ENCODE measurements around the gene MSRB3.

DNA sequence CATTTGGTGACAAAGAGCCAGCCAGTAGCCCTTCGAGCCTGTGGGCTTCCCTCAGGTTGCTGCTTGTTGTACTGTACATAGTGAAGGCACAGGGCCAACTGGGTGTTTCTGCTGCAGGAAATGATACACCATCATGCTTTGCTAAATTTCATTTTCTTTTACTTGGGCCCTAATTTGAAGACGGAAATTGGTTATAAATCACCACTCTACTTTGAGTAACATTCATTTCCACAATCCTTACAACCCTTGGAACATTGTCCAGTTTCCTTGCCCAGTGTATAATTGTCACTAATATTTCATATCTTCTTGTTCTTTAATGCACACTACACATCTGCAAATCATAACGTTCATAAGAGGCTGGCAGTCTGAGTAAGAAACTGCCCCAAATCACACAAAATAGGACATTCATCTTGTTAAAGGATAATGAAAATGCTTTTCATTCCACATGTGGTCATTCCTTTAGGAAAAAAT lies 30.2 kb downstream of the MSRB3 start:
- TF ChIP-seq, protein P1, sequence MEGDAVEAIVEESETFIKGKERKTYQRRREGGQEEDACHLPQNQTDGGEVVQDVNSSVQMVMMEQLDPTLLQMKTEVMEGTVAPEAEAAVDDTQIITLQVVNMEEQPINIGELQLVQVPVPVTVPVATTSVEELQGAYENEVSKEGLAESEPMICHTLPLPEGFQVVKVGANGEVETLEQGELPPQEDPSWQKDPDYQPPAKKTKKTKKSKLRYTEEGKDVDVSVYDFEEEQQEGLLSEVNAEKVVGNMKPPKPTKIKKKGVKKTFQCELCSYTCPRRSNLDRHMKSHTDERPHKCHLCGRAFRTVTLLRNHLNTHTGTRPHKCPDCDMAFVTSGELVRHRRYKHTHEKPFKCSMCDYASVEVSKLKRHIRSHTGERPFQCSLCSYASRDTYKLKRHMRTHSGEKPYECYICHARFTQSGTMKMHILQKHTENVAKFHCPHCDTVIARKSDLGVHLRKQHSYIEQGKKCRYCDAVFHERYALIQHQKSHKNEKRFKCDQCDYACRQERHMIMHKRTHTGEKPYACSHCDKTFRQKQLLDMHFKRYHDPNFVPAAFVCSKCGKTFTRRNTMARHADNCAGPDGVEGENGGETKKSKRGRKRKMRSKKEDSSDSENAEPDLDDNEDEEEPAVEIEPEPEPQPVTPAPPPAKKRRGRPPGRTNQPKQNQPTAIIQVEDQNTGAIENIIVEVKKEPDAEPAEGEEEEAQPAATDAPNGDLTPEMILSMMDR (conservative IDR thresholded peaks at IDR 0.05; ENCODE audit: low read depth in 2 of 2): no peak
- TF ChIP-seq, protein P2, sequence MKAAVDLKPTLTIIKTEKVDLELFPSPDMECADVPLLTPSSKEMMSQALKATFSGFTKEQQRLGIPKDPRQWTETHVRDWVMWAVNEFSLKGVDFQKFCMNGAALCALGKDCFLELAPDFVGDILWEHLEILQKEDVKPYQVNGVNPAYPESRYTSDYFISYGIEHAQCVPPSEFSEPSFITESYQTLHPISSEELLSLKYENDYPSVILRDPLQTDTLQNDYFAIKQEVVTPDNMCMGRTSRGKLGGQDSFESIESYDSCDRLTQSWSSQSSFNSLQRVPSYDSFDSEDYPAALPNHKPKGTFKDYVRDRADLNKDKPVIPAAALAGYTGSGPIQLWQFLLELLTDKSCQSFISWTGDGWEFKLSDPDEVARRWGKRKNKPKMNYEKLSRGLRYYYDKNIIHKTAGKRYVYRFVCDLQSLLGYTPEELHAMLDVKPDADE (IDR thresholded peaks at IDR 0.05): no peak
- TF ChIP-seq, protein P3, sequence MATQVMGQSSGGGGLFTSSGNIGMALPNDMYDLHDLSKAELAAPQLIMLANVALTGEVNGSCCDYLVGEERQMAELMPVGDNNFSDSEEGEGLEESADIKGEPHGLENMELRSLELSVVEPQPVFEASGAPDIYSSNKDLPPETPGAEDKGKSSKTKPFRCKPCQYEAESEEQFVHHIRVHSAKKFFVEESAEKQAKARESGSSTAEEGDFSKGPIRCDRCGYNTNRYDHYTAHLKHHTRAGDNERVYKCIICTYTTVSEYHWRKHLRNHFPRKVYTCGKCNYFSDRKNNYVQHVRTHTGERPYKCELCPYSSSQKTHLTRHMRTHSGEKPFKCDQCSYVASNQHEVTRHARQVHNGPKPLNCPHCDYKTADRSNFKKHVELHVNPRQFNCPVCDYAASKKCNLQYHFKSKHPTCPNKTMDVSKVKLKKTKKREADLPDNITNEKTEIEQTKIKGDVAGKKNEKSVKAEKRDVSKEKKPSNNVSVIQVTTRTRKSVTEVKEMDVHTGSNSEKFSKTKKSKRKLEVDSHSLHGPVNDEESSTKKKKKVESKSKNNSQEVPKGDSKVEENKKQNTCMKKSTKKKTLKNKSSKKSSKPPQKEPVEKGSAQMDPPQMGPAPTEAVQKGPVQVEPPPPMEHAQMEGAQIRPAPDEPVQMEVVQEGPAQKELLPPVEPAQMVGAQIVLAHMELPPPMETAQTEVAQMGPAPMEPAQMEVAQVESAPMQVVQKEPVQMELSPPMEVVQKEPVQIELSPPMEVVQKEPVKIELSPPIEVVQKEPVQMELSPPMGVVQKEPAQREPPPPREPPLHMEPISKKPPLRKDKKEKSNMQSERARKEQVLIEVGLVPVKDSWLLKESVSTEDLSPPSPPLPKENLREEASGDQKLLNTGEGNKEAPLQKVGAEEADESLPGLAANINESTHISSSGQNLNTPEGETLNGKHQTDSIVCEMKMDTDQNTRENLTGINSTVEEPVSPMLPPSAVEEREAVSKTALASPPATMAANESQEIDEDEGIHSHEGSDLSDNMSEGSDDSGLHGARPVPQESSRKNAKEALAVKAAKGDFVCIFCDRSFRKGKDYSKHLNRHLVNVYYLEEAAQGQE (IDR thresholded peaks at IDR 0.05; ENCODE audit: unreplicated experiment): no peak
- TF ChIP-seq POLR2AphosphoS5 (IDR thresholded peaks at IDR 0.05; ENCODE audit: low read depth) (no peak), JUNB (IDR thresholded peaks at IDR 0.05; ENCODE audit: unreplicated experiment) (no peak), EZH2 (IDR thresholded peaks at IDR 0.05; ENCODE audit: low read depth, unreplicated experiment) (no peak), EZH2phosphoT487 (IDR thresholded peaks at IDR 0.05; ENCODE audit: unreplicated experiment) (no peak), CREB1 (CRISPR knock-in tag; IDR thresholded peaks at IDR 0.05; ENCODE audit: low read depth) (no peak), ZNF331 (CRISPR knock-in tag; IDR thresholded peaks at IDR 0.05; ENCODE audit: low read depth) (no peak), ZNF114 (CRISPR knock-in tag; IDR thresholded peaks at IDR 0.05) (no peak), STAT1 (IDR thresholded peaks at IDR 0.05; ENCODE audit: unreplicated experiment) (no peak), NANOG (IDR thresholded peaks at IDR 0.05; ENCODE audit: borderline replicate concordance) (no peak)
- TF ChIP-seq, protein P4, sequence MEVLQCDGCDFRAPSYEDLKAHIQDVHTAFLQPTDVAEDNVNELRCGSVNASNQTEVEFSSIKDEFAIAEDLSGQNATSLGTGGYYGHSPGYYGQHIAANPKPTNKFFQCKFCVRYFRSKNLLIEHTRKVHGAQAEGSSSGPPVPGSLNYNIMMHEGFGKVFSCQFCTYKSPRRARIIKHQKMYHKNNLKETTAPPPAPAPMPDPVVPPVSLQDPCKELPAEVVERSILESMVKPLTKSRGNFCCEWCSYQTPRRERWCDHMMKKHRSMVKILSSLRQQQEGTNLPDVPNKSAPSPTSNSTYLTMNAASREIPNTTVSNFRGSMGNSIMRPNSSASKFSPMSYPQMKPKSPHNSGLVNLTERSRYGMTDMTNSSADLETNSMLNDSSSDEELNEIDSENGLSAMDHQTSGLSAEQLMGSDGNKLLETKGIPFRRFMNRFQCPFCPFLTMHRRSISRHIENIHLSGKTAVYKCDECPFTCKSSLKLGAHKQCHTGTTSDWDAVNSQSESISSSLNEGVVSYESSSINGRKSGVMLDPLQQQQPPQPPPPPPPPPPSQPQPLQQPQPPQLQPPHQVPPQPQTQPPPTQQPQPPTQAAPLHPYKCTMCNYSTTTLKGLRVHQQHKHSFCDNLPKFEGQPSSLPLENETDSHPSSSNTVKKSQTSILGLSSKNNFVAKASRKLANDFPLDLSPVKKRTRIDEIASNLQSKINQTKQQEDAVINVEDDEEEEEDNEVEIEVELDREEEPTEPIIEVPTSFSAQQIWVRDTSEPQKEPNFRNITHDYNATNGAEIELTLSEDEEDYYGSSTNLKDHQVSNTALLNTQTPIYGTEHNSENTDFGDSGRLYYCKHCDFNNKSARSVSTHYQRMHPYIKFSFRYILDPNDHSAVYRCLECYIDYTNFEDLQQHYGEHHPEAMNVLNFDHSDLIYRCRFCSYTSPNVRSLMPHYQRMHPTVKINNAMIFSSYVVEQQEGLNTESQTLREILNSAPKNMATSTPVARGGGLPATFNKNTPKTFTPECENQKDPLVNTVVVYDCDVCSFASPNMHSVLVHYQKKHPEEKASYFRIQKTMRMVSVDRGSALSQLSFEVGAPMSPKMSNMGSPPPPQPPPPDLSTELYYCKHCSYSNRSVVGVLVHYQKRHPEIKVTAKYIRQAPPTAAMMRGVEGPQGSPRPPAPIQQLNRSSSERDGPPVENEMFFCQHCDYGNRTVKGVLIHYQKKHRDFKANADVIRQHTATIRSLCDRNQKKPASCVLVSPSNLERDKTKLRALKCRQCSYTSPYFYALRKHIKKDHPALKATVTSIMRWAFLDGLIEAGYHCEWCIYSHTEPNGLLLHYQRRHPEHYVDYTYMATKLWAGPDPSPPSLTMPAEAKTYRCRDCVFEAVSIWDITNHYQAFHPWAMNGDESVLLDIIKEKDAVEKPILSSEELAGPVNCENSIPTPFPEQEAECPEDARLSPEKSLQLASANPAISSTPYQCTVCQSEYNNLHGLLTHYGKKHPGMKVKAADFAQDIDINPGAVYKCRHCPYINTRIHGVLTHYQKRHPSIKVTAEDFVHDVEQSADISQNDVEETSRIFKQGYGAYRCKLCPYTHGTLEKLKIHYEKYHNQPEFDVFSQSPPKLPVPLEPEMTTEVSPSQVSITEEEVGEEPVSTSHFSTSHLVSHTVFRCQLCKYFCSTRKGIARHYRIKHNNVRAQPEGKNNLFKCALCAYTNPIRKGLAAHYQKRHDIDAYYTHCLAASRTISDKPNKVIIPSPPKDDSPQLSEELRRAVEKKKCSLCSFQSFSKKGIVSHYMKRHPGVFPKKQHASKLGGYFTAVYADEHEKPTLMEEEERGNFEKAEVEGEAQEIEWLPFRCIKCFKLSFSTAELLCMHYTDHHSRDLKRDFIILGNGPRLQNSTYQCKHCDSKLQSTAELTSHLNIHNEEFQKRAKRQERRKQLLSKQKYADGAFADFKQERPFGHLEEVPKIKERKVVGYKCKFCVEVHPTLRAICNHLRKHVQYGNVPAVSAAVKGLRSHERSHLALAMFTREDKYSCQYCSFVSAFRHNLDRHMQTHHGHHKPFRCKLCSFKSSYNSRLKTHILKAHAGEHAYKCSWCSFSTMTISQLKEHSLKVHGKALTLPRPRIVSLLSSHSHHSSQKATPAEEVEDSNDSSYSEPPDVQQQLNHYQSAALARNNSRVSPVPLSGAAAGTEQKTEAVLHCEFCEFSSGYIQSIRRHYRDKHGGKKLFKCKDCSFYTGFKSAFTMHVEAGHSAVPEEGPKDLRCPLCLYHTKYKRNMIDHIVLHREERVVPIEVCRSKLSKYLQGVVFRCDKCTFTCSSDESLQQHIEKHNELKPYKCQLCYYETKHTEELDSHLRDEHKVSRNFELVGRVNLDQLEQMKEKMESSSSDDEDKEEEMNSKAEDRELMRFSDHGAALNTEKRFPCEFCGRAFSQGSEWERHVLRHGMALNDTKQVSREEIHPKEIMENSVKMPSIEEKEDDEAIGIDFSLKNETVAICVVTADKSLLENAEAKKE (CRISPR knock-in tag; IDR thresholded peaks at IDR 0.05): no peak
